Measurements from ENCODE around the gene ABCA1.

The ABCA1 gene

GRCh38 chr9:104854613-104855012 lies 73.3 kb downstream of the ABCA1 start:
- Histone ChIP-seq H3K9ac (ENCODE audit: low read length) (no peak overlapping the region), H3K36me3 (ENCODE audit: control insufficient read depth, insufficient read depth, low read length, severe bottlenecking) (peaks cover 75% of the 10 kb centered on the region)

DNA sequence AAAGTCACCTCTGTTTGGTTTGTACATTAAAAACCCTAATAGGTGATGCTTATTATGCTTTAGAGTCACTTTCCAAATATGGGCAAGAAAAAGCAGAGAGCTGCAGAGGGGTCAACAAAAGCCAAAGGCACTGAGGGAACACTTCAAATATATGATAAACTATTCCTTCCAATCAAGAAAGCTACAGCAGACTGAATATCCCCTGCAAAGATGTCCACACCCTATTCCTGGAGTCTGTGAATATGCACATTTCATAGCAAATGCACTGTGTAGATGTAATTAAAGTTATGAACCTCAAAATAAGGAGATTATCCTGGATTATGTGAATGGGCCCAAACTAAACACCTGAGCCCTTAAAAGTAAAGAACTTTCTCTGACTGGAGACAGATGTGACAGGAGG lies 74.3 kb downstream of the ABCA1 start:
- H3K36me3 ChIP-seq (ENCODE audit: control insufficient read depth, insufficient read depth, low read length, severe bottlenecking) = peaks cover 75% of the 10 kb centered on the region
- peaks cover 71% of the 10 kb centered on the region for H3K4me1 ChIP-seq (ENCODE audit: control insufficient read depth, insufficient read depth, low read length)
- no peak overlapping the region for H3K9ac ChIP-seq (ENCODE audit: low read length)
- DNase-seq (ENCODE audit: low read depth) = no peak
- no peaks in the 10 kb centered on the region for H3K9me3 ChIP-seq (ENCODE audit: control insufficient read depth, low read length)
- H3K4me3 ChIP-seq (ENCODE audit: low read length) = no peak overlapping the region
- no peaks in the 10 kb centered on the region for H3K27me3 ChIP-seq (replicated peaks; ENCODE audit: control insufficient read depth, insufficient read depth, low read length)

More at GRCh38 chr9:104854613-104855012, 73.3 kb downstream of the ABCA1 start:
- no peak for DNase-seq (ENCODE audit: low read depth)
- H3K4me1 ChIP-seq (ENCODE audit: control insufficient read depth, insufficient read depth, low read length) = peaks cover 80% of the 10 kb centered on the region
- no peak overlapping the region for H3K4me3 ChIP-seq (ENCODE audit: low read length)
- H3K27me3 ChIP-seq (replicated peaks; ENCODE audit: control insufficient read depth, insufficient read depth, low read length) = no peaks in the 10 kb centered on the region
- no peaks in the 10 kb centered on the region for H3K9me3 ChIP-seq (ENCODE audit: control insufficient read depth, low read length)

DNA sequence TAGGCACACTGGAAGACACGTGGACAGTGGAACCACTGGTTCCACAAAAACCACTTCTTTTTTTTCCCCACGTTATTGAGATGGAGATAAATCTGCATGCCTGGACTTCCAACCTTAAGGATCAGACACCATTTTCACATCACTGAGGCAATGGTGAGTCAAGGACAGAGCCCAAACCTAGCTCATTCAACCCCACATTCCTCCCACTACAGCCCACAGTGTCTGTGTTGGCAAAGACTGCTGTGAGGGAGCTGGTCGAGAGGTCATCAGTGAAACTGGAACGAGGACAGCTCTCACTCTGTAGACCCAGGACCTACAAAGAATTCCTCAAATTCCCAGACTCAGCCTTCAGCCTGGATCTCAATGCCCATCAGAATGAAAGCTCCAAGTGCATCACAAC lies 74.8 kb downstream of the ABCA1 start:
- Histone ChIP-seq H3K36me3 (ENCODE audit: control insufficient read depth, insufficient read depth, low read length, severe bottlenecking) (peaks cover 73% of the 10 kb centered on the region), H3K27me3 (replicated peaks; ENCODE audit: control insufficient read depth, insufficient read depth, low read length) (no peaks in the 10 kb centered on the region), H3K4me3 (ENCODE audit: low read length) (no peak overlapping the region)

DNA sequence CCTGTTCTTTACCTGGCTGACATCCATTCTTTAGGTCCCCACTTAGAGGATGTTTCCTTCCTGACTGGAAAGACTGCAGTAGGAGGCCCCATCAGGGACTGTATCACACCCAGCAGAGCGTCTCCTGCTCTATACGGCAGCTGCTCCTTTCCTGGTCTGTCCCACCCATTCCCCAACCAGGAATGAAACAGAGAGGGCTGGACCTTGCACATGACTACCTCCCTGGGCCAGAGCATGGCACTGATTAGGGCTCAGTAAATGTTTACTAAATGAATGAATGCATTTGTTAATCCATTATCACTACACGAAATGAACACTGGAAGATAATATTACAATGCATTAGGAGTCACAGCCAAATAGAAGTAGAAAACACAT lies 76.4 kb downstream of the ABCA1 start:
- no peaks in the 10 kb centered on the region for H3K27me3 ChIP-seq (replicated peaks; ENCODE audit: control insufficient read depth, insufficient read depth, low read length)
- DNase-seq (ENCODE audit: low read depth) = no peak
- no peak overlapping the region for H3K9ac ChIP-seq (ENCODE audit: low read length)
- peaks cover 80% of the 10 kb centered on the region for H3K36me3 ChIP-seq (ENCODE audit: control insufficient read depth, insufficient read depth, low read length, severe bottlenecking)
- H3K4me3 ChIP-seq (ENCODE audit: low read length) = no peak overlapping the region
- peaks cover 50% of the 10 kb centered on the region for H3K4me1 ChIP-seq (ENCODE audit: control insufficient read depth, insufficient read depth, low read length)
- no peaks in the 10 kb centered on the region for H3K9me3 ChIP-seq (ENCODE audit: control insufficient read depth, low read length)

More for the DNA sequence above, 74.8 kb downstream of the ABCA1 start:
- no peaks in the 10 kb centered on the region for H3K9me3 ChIP-seq (ENCODE audit: control insufficient read depth, low read length)
- no peak for DNase-seq (ENCODE audit: low read depth)
- peaks cover 66% of the 10 kb centered on the region for H3K4me1 ChIP-seq (ENCODE audit: control insufficient read depth, insufficient read depth, low read length)
- H3K9ac ChIP-seq (ENCODE audit: low read length) = no peak overlapping the region

GRCh38 chr9:104850786-104851545 lies 77.0 kb downstream of the ABCA1 start:
- DNase-seq (ENCODE audit: low read depth) = peak; percentile 47
- Histone ChIP-seq H3K27me3 (replicated peaks; ENCODE audit: control insufficient read depth, insufficient read depth, low read length) (no peaks in the 10 kb centered on the region), H3K36me3 (ENCODE audit: control insufficient read depth, insufficient read depth, low read length, severe bottlenecking) (peaks cover 81% of the 10 kb centered on the region), H3K4me1 (ENCODE audit: control insufficient read depth, insufficient read depth, low read length) (peaks cover 44% of the 10 kb centered on the region), H3K9me3 (ENCODE audit: control insufficient read depth, low read length) (no peaks in the 10 kb centered on the region), H3K4me3 (ENCODE audit: low read length) (no peak overlapping the region), H3K9ac (ENCODE audit: low read length) (no peak overlapping the region)

DNA sequence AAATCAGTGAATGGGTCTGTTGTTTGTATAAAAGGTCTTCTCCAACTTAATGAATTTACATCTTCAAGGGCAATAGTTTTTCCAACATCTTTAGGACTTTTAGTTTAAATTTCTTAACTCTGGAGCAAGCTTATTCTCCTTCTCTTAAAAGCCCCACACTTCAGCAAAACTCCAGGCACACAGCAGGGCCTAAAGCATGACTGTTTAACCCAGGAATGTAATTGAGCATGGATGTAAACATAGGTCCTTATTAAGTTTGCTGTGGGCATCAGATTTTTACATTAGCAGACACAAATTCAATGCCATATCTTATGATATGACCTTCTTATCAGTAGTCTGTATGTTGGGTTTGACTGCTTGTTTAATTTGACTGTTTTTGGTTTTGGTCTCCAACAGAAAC lies 78.9 kb downstream of the ABCA1 start:
- Histone ChIP-seq H3K9ac (ENCODE audit: low read length) (no peak overlapping the region), H3K9me3 (ENCODE audit: control insufficient read depth, low read length) (no peaks in the 10 kb centered on the region), H3K4me1 (ENCODE audit: control insufficient read depth, insufficient read depth, low read length) (peaks cover 37% of the 10 kb centered on the region), H3K27me3 (replicated peaks; ENCODE audit: control insufficient read depth, insufficient read depth, low read length) (no peaks in the 10 kb centered on the region), H3K36me3 (ENCODE audit: control insufficient read depth, insufficient read depth, low read length, severe bottlenecking) (peaks cover 83% of the 10 kb centered on the region), H3K4me3 (ENCODE audit: low read length) (no peak overlapping the region)
- no peak for DNase-seq (ENCODE audit: low read depth)

GRCh38 chr9:104844710-104845109 lies 83.2 kb downstream of the ABCA1 start:
- no peaks in the 10 kb centered on the region for H3K9me3 ChIP-seq (ENCODE audit: control insufficient read depth, low read length)
- H3K36me3 ChIP-seq (ENCODE audit: control insufficient read depth, insufficient read depth, low read length, severe bottlenecking) = peaks cover 86% of the 10 kb centered on the region
- H3K9ac ChIP-seq (ENCODE audit: low read length) = no peak overlapping the region
- no peak overlapping the region for H3K4me3 ChIP-seq (ENCODE audit: low read length)
- H3K27me3 ChIP-seq (replicated peaks; ENCODE audit: control insufficient read depth, insufficient read depth, low read length) = no peaks in the 10 kb centered on the region
- peaks cover 38% of the 10 kb centered on the region for H3K4me1 ChIP-seq (ENCODE audit: control insufficient read depth, insufficient read depth, low read length)
- no peak for DNase-seq (ENCODE audit: low read depth)

GRCh38 chr9:104843644-104844240 lies 84.2 kb downstream of the ABCA1 start:
- Histone ChIP-seq H3K27me3 (replicated peaks; ENCODE audit: control insufficient read depth, insufficient read depth, low read length) (no peaks in the 10 kb centered on the region), H3K4me1 (ENCODE audit: control insufficient read depth, insufficient read depth, low read length) (peaks cover 37% of the 10 kb centered on the region), H3K36me3 (ENCODE audit: control insufficient read depth, insufficient read depth, low read length, severe bottlenecking) (peaks cover 86% of the 10 kb centered on the region), H3K9me3 (ENCODE audit: control insufficient read depth, low read length) (no peaks in the 10 kb centered on the region), H3K9ac (ENCODE audit: low read length) (no peak overlapping the region), H3K4me3 (ENCODE audit: low read length) (no peak overlapping the region)
- DNase-seq (ENCODE audit: low read depth) = peak; percentile 30

- no peak overlapping the region for H3K4me3 ChIP-seq (ENCODE audit: low read length)
- peaks cover 86% of the 10 kb centered on the region for H3K36me3 ChIP-seq (ENCODE audit: control insufficient read depth, insufficient read depth, low read length, severe bottlenecking)
- DNase-seq (ENCODE audit: low read depth) = no peak
- no peaks in the 10 kb centered on the region for H3K27me3 ChIP-seq (replicated peaks; ENCODE audit: control insufficient read depth, insufficient read depth, low read length)
- no peaks in the 10 kb centered on the region for H3K9me3 ChIP-seq (ENCODE audit: control insufficient read depth, low read length)
- H3K4me1 ChIP-seq (ENCODE audit: control insufficient read depth, insufficient read depth, low read length) = peaks cover 37% of the 10 kb centered on the region
- H3K9ac ChIP-seq (ENCODE audit: low read length) = no peak overlapping the region
Observed at GRCh38 chr9:104842698-104843097, 85.3 kb downstream of the ABCA1 start.

- H3K9me3 ChIP-seq (ENCODE audit: control insufficient read depth, low read length) = no peaks in the 10 kb centered on the region
- H3K4me3 ChIP-seq (ENCODE audit: low read length) = no peak overlapping the region
- H3K27me3 ChIP-seq (replicated peaks; ENCODE audit: control insufficient read depth, insufficient read depth, low read length) = no peaks in the 10 kb centered on the region
- H3K4me1 ChIP-seq (ENCODE audit: control insufficient read depth, insufficient read depth, low read length) = peaks cover 41% of the 10 kb centered on the region
- H3K36me3 ChIP-seq (ENCODE audit: control insufficient read depth, insufficient read depth, low read length, severe bottlenecking) = peaks cover 86% of the 10 kb centered on the region
- DNase-seq (ENCODE audit: low read depth) = no peak
- H3K9ac ChIP-seq (ENCODE audit: low read length) = no peak overlapping the region
Observed at GRCh38 chr9:104841601-104842141, 86.3 kb downstream of the ABCA1 start.

GRCh38 chr9:104838958-104839357 lies 89.0 kb downstream of the ABCA1 start:
- H3K36me3 ChIP-seq (ENCODE audit: control insufficient read depth, insufficient read depth, low read length, severe bottlenecking) = peaks cover 86% of the 10 kb centered on the region
- H3K4me1 ChIP-seq (ENCODE audit: control insufficient read depth, insufficient read depth, low read length) = peaks cover 45% of the 10 kb centered on the region
- no peak overlapping the region for H3K4me3 ChIP-seq (ENCODE audit: low read length)
- no peaks in the 10 kb centered on the region for H3K9me3 ChIP-seq (ENCODE audit: control insufficient read depth, low read length)
- DNase-seq (ENCODE audit: low read depth) = no peak
- H3K9ac ChIP-seq (ENCODE audit: low read length) = no peak overlapping the region
- H3K27me3 ChIP-seq (replicated peaks; ENCODE audit: control insufficient read depth, insufficient read depth, low read length) = no peaks in the 10 kb centered on the region
